Memory B cell (primary cell): ENCODE data around the gene ZNF70.

Source experiments
- ATAC-seq: fragments of 150-1000 bp; cut with Tn5 transposase; 2 replicates; pipeline ENCODE4 v1.10.0; 2021; ENCODE audit warnings: low read depth, mild to moderate bottlenecking, moderate library complexity
- DNase-seq, 2 donors: peaks; one replicate each; pipeline ENCODE4 v3.0.0; 2022; ENCODE audit warnings: low spot score in 2 of 2
- H3K27ac Mint-ChIP-seq: one replicate; pipeline ENCODE4 v1.8.0; 2022; ENCODE audit warnings: mild to moderate bottlenecking, moderate library complexity, mixed read lengths
- H3K27me3 Mint-ChIP-seq: one replicate; pipeline ENCODE4 v1.8.0; 2022; ENCODE audit warnings: mixed read lengths
- H3K36me3 Mint-ChIP-seq: one replicate; pipeline ENCODE4 v1.8.0; 2022; ENCODE audit warnings: mild to moderate bottlenecking, mixed read lengths
- H3K4me1 Mint-ChIP-seq: one replicate; pipeline ENCODE4 v1.8.0; 2022; ENCODE audit warnings: mixed read lengths
- H3K4me3 Mint-ChIP-seq: one replicate; pipeline ENCODE4 v1.8.0; 2022; ENCODE audit warnings: mild to moderate bottlenecking, moderate library complexity, mixed read lengths
- H3K9me3 Mint-ChIP-seq: one replicate; pipeline ENCODE4 v1.8.0; 2022; ENCODE audit warnings: mixed read lengths

Gene ZNF70

GRCh38 chr22:23756891-23757290 is 6.0 kb upstream of the ZNF70 start:
- ATAC-seq: no peak
- no peaks in the 10 kb centered on the region for H3K9me3 Mint-ChIP-seq
- H3K27ac Mint-ChIP-seq: no peak overlapping the region
- no peaks in the 10 kb centered on the region for H3K27me3 Mint-ChIP-seq
- no peak overlapping the region for H3K4me3 Mint-ChIP-seq
- H3K4me1 Mint-ChIP-seq: peaks cover 38% of the 10 kb centered on the region
- DNase-seq: no peak
- peaks cover 9% of the 10 kb centered on the region for H3K36me3 Mint-ChIP-seq

GRCh38 chr22:23755711-23756110 is 4.8 kb upstream of the ZNF70 start:
- H3K27ac Mint-ChIP-seq: peak overlapping the region; percentile 65

GRCh38 chr22:23754980-23755636 is 4.2 kb upstream of the ZNF70 start:
- ATAC-seq: no peak
- Mint-ChIP-seq H3K27me3 (no peaks in the 10 kb centered on the region), H3K27ac (peak overlapping the region; percentile 65), H3K9me3 (no peaks in the 10 kb centered on the region), H3K36me3 (peaks cover 2% of the 10 kb centered on the region), H3K4me1 (peaks cover 35% of the 10 kb centered on the region), H3K4me3 (peak overlapping the region; percentile 56)
- no peak for DNase-seq

More at GRCh38 chr22:23755711-23756110, 4.8 kb upstream of the ZNF70 start:
- Mint-ChIP-seq H3K9me3 (no peaks in the 10 kb centered on the region), H3K36me3 (peaks cover 6% of the 10 kb centered on the region), H3K27me3 (no peaks in the 10 kb centered on the region), H3K4me1 (peaks cover 36% of the 10 kb centered on the region), H3K4me3 (no peak overlapping the region)
- ATAC-seq (no peak), DNase-seq (no peak)

GRCh38 chr22:23754220-23754919 is 3.5 kb upstream of the ZNF70 start, which contains the start of gene VPREB3:
Gene VPREB3 (minus strand): TSS chr22:23754425. CDS start chr22:23754363, 62 bp downstream.
- Mint-ChIP-seq H3K4me1 (peaks cover 39% of the 10 kb centered on the region), H3K27ac (peak within 1 kb of the TSS; percentile 97), H3K27me3 (no peaks in the 10 kb centered on the region), H3K36me3 (peaks cover 5% of the 10 kb centered on the region), H3K9me3 (no peaks in the 10 kb centered on the region), H3K4me3 (peak within 1 kb of the TSS; percentile 96)
- ATAC-seq (no peak), DNase-seq (no peak)

- H3K4me3 Mint-ChIP-seq: peak overlapping the region; percentile 96
- H3K4me1 Mint-ChIP-seq: peaks cover 39% of the 10 kb centered on the region
- H3K36me3 Mint-ChIP-seq: peaks cover 5% of the 10 kb centered on the region
- ATAC-seq (no peak), DNase-seq (peak in 1 of 2 donors; percentile 29)
- H3K9me3 Mint-ChIP-seq: no peaks in the 10 kb centered on the region
- no peaks in the 10 kb centered on the region for H3K27me3 Mint-ChIP-seq
- H3K27ac Mint-ChIP-seq: peak overlapping the region; percentile 97
Observed at GRCh38 chr22:23753385-23753784, 2.5 kb upstream of the ZNF70 start.

- H3K4me1 Mint-ChIP-seq: peaks cover 39% of the 10 kb centered on the region
- H3K36me3 Mint-ChIP-seq: peaks cover 5% of the 10 kb centered on the region
- no peaks in the 10 kb centered on the region for H3K9me3 Mint-ChIP-seq
- ATAC-seq: peak; percentile 54
- peak overlapping the region; percentile 96 for H3K4me3 Mint-ChIP-seq
- no peak for DNase-seq
- no peaks in the 10 kb centered on the region for H3K27me3 Mint-ChIP-seq
- peak overlapping the region; percentile 97 for H3K27ac Mint-ChIP-seq
Observed at GRCh38 chr22:23752750-23753149, 1.8 kb upstream of the ZNF70 start.

- H3K27ac Mint-ChIP-seq: peak overlapping the region; percentile 97
- DNase-seq: peak; percentile 85 to 88
- H3K4me1 Mint-ChIP-seq: peaks cover 39% of the 10 kb centered on the region
- H3K27me3 Mint-ChIP-seq: no peaks in the 10 kb centered on the region
- ATAC-seq: peak; percentile 73
- peak overlapping the region; percentile 96 for H3K4me3 Mint-ChIP-seq
- peaks cover 5% of the 10 kb centered on the region for H3K36me3 Mint-ChIP-seq
- no peaks in the 10 kb centered on the region for H3K9me3 Mint-ChIP-seq
Observed at GRCh38 chr22:23752090-23752691, 1.3 kb upstream of the ZNF70 start.

- DNase-seq (no peak), ATAC-seq (no peak)
- H3K4me3 Mint-ChIP-seq: peak overlapping the region; percentile 96
- peaks cover 36% of the 10 kb centered on the region for H3K4me1 Mint-ChIP-seq
- no peaks in the 10 kb centered on the region for H3K9me3 Mint-ChIP-seq
- H3K36me3 Mint-ChIP-seq: peaks cover 5% of the 10 kb centered on the region
- H3K27me3 Mint-ChIP-seq: no peaks in the 10 kb centered on the region
- peak overlapping the region; percentile 97 for H3K27ac Mint-ChIP-seq
Observed at GRCh38 chr22:23751441-23751996, 607 bp upstream of the ZNF70 start.

- DNase-seq (no peak), ATAC-seq (no peak)
- H3K9me3 Mint-ChIP-seq: no peaks in the 10 kb centered on the region
- peaks cover 32% of the 10 kb centered on the region for H3K4me1 Mint-ChIP-seq
- H3K27me3 Mint-ChIP-seq: no peaks in the 10 kb centered on the region
- peak overlapping the region; percentile 73 for H3K4me3 Mint-ChIP-seq
- peak overlapping the region; percentile 97 for H3K27ac Mint-ChIP-seq
- H3K36me3 Mint-ChIP-seq: peaks cover 7% of the 10 kb centered on the region
Observed at GRCh38 chr22:23750367-23750713, 572 bp downstream of the ZNF70 start.

- Mint-ChIP-seq H3K9me3 (no peaks in the 10 kb centered on the region), H3K4me1 (peaks cover 30% of the 10 kb centered on the region), H3K27ac (no peak overlapping the region), H3K36me3 (peaks cover 11% of the 10 kb centered on the region), H3K27me3 (no peaks in the 10 kb centered on the region), H3K4me3 (peak overlapping the region; percentile 73)
- ATAC-seq: no peak
- DNase-seq: no peak
Observed at GRCh38 chr22:23749841-23750301, 1.0 kb downstream of the ZNF70 start.

GRCh38 chr22:23745791-23746190 is 5.1 kb downstream of the ZNF70 start:
- ATAC-seq (no peak), DNase-seq (no peak)
- Mint-ChIP-seq H3K27me3 (no peaks in the 10 kb centered on the region), H3K9me3 (no peaks in the 10 kb centered on the region), H3K4me3 (no peak overlapping the region), H3K36me3 (peaks cover 27% of the 10 kb centered on the region), H3K27ac (no peak overlapping the region), H3K4me1 (peaks cover 13% of the 10 kb centered on the region)

GRCh38 chr22:23744485-23744884 is 6.4 kb downstream of the ZNF70 start:
- H3K4me1 Mint-ChIP-seq: peaks cover 4% of the 10 kb centered on the region
- H3K4me3 Mint-ChIP-seq: no peak overlapping the region
- ATAC-seq: no peak
- DNase-seq: no peak
- H3K36me3 Mint-ChIP-seq: peaks cover 25% of the 10 kb centered on the region
- H3K27me3 Mint-ChIP-seq: no peaks in the 10 kb centered on the region
- no peaks in the 10 kb centered on the region for H3K9me3 Mint-ChIP-seq
- H3K27ac Mint-ChIP-seq: no peak overlapping the region

- H3K4me3 Mint-ChIP-seq: no peak overlapping the region
- H3K36me3 Mint-ChIP-seq: peaks cover 25% of the 10 kb centered on the region
- no peak for DNase-seq
- ATAC-seq: no peak
- H3K4me1 Mint-ChIP-seq: peaks cover 4% of the 10 kb centered on the region
- H3K27ac Mint-ChIP-seq: no peak overlapping the region
- no peaks in the 10 kb centered on the region for H3K27me3 Mint-ChIP-seq
- H3K9me3 Mint-ChIP-seq: no peaks in the 10 kb centered on the region
Observed at GRCh38 chr22:23744001-23744400, 6.9 kb downstream of the ZNF70 start.

GRCh38 chr22:23743303-23743705 is 7.6 kb downstream of the ZNF70 start:
- peaks cover 25% of the 10 kb centered on the region for H3K36me3 Mint-ChIP-seq
- DNase-seq (no peak), ATAC-seq (no peak)
- no peaks in the 10 kb centered on the region for H3K9me3 Mint-ChIP-seq
- no peak overlapping the region for H3K27ac Mint-ChIP-seq
- no peak overlapping the region for H3K4me3 Mint-ChIP-seq
- no peaks in the 10 kb centered on the region for H3K27me3 Mint-ChIP-seq
- H3K4me1 Mint-ChIP-seq: peaks cover 4% of the 10 kb centered on the region
